Activated T-cell treated with anti-CD3 and anti-CD28 coated beads for 48 hours (primary cell): ENCODE measurements around the gene LRFN5.
"Not testable (repeated sequence)": the region's sequence is repeated elsewhere in the genome, so short reads cannot be mapped to it uniquely, and the experiment has no call there.

ENCODE experiments used
- DNase-seq: peaks from one replicate; pipeline ENCODE4 v3.0.0-alpha.2; 2020; ENCODE audit warnings: low read depth

LRFN5 gene

GRCh38 chr14:41899416-41899815 lies 292.7 kb downstream of the LRFN5 start:
- no peak for DNase-seq

- no peak for DNase-seq
Measured at GRCh38 chr14:41900644-41901043, 294.0 kb downstream of the LRFN5 start.

GRCh38 chr14:41901089-41901488 lies 294.4 kb downstream of the LRFN5 start:
- no peak for DNase-seq

- DNase-seq = no peak
Measured at GRCh38 chr14:41905394-41905964, 298.8 kb downstream of the LRFN5 start.

- DNase-seq = not testable (repeated sequence)
Measured at GRCh38 chr14:41911155-41911554, 304.5 kb downstream of the LRFN5 start.

GRCh38 chr14:41913398-41913797 lies 306.7 kb downstream of the LRFN5 start:
- no peak for DNase-seq

- DNase-seq = no peak
Measured at GRCh38 chr14:41915732-41916131, 309.1 kb downstream of the LRFN5 start.

GRCh38 chr14:41916313-41916712 lies 309.6 kb downstream of the LRFN5 start:
- no peak for DNase-seq

GRCh38 chr14:41925409-41925808 lies 318.7 kb downstream of the LRFN5 start:
- DNase-seq = no peak

- no peak for DNase-seq
Measured at GRCh38 chr14:41950428-41951151, 343.9 kb downstream of the LRFN5 start.
